GM18520 (cell line): ENCODE measurements around the gene SAMD4B.
"Not testable (repeated sequence)": the region's sequence is repeated elsewhere in the genome, so short reads cannot be mapped to it uniquely, and the experiment has no call there.

Source experiments
- ATAC-seq: cut with Tn5 transposase; IDR thresholded peaks from one replicate; pipeline ENCODE4 v1.9.1; 2021; ENCODE audit not compliant: unreplicated experiment

Gene SAMD4B

DNA sequence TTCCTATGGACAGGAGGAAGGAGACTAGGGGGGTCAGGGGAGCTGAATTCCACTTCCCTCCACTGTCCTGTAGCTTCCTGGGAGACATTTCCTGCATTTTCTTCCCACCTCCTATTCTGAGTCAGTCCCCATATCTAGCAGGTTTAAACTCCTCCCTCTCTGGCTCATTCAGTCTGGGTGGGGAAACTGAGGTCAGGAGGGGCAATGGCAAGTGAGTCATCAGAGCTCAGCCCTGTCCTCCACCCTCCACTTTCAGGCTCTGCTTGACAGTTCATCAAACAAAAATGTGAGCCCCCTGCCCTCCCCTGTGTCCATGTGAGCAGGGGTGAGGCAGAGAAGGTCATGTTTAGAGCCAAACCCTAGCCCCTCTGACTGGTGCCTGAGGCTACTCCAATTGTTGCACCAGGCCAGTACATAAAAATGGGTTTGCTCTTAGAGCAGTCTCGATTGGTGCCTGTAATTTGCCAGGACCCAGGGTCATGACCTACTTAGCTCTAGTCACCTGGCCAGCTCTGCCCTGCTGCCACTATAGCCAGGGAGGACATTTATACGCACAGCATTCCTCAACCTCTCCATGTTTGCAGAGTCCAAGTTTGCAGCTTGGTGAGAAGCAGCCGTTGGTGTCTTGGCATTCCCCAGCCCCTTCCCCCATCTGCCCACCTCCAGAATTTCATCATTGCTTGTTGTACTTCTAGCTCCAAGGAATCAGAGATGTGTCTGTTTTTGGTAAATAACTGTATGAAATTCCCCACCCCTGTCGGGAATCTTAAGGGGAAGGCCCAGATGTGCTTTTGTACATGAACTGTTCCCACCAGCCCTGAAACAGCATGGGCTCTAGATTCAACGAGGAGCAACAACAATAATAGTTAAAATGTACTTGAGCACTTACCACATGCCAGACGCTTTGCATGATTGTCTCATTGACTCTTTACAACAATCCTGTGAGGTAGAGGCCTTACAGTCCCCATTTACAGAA is 20.7 kb downstream of the SAMD4B start:
- no peak for ATAC-seq

DNA sequence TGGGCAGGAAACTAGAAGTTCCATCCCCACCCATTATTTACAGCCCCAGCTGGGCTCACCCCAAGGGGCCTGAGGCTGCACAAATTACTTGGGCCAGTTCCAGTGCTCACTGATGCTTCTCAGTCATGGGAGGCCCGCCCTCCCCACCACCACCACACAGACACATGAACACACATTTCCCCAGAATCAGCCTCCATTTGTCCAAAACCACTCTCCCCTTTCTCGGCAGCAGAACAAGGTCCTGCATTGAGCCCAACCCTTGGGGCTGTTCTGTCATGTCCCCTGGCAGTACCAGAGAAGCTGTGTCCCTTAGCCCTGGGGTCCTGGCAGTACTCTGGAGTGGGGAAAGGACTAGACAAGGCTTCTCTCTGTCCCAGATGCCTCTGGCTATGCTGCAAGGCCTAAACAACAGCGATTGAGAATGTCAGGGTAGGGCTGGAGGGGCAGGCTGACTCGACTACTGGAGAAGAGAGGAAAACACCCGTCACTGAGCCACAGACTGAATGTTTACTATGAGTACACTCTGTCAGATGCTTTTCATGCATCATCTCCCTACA is 21.8 kb downstream of the SAMD4B start:
- ATAC-seq = no peak

DNA sequence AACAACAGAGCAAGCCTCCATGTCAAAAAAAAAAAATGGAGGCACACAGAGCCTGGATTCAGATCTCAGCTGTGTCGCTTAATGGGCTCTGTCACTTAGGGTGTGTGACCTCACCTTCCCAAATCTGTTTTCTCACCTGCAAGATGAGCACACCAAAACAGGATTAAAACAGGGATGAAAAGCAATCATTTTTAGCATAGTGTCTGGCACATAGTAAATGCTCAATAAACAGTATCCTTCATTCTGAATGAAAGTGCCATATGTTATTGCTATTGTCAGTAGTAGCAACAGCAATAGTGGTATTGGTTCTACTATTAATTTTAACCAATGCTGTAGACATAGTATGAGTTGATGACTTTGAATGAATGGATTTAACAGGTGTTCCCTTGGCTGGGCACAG is 23.3 kb downstream of the SAMD4B start:
- no peak for ATAC-seq

DNA sequence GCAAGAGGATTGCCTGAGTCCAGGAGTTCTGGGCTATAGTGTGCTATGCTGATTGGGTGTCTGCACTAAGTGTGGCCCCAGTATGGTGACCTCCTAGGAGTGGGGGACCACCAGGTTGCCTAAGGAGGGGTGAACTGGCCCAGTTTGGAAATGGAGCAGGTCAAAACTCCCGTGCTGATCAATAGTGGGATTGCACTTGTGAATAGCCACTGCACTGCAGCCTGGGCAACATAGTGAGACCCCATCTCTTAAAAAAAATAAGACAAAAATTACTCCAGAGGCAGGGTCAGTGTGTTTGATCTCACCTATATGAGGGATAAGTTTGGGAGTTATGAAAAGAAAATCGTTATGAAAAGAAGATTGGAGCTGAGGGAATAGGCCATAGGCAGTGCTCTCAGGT is 27.0 kb downstream of the SAMD4B start:
- no peak for ATAC-seq

DNA sequence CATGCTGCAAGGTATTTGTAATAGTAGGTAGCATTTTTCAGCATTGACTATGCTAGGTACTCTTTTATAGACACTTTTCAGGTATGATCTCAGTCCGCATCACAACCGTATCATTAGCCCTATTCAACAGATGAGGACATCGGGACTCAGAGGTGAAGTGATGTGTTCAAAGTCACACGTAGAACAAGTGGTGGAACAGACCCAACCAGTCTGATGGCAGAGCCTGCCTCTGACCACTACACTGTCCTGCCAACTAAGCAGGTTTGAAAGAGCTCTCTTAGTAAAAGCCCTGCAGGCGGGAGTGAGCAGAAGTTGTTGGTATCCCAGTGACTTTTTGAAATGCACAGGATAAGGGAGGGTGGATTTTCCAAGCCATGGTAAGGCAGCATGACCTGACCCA is 28.5 kb downstream of the SAMD4B start:
- no peak for ATAC-seq

DNA sequence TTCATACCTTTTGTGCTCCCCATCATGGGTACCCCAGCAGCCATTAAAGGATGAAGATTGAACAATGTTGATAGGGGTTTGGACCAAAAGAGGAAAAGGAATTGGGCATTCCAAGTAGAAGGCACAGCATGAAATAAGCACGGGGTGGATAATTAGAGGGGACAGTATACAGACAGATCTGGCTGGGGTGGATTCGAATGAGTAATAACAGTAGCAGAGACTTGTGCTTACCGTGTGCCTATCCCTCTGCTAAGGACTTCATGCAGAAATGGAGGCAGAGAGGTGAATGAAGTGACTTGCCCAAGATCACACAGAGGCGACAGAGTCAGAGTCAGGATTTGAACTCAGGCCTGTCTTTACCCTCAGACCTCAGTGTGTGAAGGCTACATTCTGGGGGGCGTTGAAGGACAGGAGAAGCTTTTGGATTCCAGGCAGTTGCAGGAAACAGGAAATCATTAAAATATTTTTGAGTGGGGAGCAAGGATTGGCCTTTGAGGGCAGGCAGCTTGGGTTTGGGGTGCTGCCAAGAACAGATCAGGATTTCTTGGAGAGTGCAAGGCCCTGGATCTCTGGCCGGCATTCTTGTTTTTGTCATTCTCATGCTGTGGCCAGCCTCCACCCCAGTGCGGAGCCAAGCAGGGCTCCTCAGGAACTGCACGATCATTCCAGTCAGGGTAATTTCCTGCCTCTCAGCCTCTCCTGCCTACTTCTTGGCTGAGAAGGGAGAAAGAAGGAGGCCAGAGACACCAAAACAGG is 30.0 kb downstream of the SAMD4B start:
- ATAC-seq = no peak

DNA sequence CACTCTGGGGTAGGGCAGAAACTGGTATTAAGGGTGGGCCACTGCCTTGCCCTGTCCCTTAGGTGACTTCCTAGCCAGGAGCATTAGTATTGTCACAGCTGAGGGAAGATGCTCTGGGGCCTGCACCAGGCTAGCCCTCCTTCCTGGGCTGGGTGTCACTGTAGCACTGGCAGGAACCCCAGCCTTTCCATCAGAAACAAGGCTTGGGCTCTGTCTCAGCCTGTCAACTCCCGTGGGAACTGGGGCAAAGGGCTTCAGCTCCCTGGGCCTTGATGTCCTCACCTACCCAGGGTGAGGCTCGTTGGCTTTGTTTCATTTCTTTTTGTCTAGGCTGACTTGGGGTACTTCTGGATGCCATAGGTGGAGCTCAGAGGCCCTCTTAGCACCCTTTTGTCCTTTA is 30.7 kb downstream of the SAMD4B start:
- no peak for ATAC-seq

DNA sequence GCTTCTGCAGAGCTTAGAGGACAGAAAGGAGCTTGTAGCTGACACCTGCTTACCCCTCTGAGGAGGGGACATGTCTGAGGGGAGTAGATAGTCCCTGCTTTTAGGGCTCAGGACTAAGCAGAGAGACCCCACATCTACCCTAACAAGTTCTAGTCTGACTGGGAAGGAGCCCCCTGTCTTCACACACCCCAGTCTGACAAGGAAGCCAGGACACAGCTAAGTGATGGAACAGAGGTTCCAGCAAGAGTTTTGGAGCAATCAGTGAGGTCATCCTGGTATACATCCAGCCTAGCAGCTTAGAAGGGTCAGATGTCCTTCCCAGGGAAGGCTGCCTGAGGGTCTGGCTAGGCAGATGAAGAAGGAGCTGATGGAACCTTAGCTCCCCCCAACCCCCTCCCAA is 33.7 kb downstream of the SAMD4B start:
- no peak for ATAC-seq

DNA sequence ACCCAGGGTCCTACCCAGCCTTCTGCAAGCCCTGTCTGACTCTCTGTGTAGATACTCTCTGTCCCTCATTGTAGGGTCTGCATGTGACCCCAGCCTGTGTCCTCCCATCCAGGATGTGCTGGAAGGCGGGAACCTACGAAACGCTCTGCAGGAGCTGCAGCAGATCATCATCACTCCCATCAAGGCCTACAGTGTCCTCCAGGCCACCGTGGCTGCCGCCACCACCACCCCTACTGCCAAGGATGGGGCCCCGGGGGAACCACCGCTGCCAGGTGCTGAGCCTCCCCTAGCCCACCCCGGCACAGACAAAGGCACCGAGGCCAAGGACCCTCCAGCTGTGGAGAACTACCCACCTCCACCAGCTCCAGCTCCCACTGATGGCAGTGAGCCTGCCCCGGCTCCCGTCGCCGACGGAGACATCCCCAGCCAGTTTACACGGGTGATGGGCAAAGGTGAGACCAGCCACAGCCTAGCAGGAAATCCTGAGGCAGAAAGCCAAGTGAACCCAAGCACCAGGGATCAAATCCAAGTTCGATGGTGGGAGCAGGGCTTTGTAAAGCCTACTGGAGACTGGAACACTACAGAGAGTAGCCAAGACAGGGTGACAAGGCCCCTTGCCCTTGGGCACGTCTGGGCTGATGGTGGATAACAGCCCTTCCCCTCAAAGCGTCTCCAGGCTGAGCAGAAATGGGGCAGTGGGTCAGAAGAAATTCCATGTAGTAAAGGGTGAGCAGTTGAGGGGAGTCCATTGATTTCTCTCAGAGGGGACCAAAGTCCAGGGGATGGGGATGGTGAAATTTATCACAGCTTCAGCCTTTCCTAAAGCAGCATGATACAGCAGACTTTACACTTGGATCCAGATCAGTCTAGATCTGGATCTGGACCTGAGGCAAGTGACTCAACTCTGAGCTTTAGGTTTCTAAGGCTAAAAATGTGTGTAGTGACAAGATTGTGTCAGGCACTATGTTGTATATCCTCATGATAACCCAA is 35.4 kb downstream of the SAMD4B start:
- ATAC-seq = no peak

DNA sequence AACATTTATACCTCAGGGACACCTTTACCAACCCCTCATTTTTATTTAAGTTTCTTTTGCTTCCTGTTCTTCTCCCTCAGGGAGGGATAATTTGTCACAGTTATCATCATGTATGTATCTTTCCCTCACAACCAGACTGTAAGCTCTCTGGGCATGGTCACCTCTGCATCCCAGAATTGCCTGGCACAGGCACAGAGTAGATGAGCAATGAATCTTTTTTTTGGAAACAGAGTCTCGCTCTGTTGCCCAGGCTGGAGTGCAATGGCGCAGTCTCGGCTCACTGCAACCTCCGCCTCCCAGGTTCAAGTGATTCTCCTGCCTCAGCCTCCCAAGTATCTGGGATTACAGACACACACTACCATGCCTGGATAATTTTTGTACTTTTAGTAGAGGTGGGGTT is 37.1 kb downstream of the SAMD4B start:
- ATAC-seq = not testable (repeated sequence)

DNA sequence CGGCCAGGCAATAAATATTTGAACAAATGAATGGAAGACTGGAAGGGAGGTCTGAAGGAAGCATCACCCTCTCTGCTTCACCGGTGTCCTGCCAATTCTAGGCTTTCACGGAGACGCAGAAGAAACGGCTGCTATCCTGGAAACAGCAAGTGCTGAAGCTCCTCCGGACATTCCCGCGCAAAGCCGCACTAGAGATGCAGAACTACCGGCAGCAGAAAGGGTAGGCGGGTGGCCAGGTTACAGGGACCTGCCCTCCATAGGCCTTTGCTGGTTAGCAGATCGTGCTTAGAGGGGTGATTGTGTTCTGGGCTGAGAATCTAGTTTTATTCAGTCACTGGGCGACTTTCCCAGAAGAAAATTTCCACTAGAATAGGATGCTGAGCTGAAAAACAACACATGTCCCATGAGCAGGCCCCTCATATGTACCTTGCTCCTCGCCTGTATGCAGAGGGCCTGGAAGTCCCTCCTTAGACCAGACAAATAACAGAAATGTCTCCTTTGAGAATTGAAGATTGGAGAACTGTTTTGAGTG is 37.7 kb downstream of the SAMD4B start:
- ATAC-seq = no peak

DNA sequence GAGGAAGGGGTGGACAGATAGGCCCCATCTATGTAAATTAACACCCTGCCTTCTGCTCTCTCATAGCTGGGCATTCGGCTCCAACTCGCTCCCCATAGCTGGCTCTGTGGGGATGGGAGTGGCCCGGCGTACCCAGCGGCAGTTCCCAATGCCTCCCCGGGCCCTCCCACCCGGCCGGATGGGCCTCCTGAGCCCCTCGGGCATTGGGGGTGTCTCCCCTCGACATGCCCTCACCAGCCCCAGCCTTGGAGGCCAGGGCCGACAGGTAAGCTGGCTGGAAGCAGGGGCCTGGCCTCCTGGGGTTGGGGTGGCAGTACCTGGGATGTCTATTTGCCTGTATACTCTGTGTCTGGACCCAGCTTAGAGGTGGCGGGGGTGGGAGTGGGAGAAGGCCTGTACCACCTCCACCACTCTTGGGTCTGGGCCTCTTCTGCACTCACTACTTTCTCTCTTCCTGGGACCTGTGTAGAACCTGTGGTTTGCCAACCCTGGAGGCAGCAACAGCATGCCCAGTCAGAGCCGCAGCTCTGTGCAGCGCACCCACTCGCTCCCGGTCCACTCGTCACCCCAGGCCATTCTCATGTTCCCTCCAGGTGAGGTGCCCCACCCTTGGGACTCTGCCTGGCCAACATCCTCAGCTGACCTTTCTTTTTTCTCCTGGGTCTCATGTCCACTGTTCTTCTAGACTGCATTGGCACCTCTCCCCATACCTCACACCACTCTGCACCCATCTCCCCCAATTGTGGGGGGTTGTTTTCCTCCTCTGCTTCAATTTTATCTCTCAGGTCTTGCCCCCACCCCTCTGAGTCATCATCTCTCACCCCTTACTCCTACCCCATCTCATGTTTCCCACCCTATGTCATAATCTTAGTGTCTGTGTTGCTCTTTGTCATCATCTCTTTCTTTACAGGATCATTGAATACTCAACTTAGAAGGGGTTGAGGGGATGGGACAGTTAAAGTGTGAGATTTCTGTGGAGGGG is 38.6 kb downstream of the SAMD4B start:
- no peak for ATAC-seq

DNA sequence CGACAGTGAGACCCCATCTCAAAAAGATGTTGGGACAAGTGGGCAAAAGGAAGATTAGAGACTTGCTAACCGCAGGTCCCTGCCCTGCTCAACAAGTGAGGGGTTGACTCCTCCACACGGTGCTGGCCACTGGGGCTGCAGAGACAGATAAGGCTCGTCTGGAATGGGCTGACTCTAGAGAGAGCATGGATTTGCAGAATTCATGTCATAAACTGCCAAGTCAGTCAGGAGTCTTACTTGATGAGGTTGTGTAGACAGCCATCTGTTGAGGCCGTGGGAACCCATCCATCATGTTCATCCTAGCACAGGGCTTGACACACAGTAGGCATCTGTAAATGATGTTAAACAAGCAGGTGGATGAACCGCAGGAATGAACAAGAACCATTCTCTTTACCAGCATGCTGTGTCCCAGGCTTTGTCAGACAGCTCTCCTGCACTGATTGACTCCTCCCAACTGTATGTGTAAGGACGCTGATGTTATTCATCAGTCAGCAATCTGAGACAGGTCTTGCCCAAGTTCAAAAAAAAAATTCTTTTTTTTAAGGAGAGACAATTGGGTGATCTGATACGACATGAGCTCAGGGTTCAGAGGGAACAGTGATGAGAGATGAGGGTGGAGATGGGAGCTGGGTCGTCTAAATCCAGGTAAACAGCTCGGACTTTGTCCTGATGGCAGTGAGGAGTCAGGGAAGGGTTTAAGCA is 39.8 kb downstream of the SAMD4B start:
- ATAC-seq = no peak

DNA sequence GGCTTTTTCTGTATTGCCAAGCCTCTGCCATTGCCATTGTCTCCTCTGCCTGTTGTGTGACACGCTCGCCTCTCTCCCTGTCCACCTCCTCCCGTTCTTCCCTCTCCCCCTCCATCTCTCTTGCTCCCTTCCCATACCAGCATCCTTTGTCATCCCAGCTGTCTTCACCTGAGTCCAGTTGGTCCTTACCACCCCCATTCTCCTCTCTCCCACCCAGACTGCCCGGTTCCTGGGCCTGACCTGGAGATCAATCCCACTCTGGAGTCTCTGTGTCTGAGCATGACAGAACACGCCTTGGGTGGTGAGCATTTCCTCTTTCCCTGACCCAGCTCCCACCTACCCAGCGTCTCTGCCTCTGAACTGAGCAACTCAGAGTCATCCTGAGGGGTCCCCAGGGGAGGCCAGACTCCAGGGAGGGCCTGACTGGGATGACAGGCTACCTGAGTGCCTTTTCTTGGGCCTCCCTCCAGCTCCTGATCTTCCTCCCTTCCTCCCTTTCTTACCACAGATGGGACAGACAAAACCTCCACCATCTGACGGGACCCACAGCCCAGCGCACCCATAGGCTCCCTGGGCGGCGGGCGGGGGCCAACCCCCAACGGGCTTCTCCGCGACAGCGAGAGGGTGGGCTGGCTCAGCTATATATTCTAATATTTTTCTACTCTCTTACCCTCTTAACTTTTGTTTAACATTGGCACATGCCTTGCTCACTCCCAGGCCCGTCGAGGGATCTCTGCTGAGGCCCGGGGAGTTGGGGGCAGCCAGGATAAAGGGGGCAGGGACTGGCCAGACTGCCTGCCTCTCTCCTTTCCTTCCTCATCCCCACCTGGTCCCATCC is 41.0 kb downstream of the SAMD4B start:
- ATAC-seq = no peak

DNA sequence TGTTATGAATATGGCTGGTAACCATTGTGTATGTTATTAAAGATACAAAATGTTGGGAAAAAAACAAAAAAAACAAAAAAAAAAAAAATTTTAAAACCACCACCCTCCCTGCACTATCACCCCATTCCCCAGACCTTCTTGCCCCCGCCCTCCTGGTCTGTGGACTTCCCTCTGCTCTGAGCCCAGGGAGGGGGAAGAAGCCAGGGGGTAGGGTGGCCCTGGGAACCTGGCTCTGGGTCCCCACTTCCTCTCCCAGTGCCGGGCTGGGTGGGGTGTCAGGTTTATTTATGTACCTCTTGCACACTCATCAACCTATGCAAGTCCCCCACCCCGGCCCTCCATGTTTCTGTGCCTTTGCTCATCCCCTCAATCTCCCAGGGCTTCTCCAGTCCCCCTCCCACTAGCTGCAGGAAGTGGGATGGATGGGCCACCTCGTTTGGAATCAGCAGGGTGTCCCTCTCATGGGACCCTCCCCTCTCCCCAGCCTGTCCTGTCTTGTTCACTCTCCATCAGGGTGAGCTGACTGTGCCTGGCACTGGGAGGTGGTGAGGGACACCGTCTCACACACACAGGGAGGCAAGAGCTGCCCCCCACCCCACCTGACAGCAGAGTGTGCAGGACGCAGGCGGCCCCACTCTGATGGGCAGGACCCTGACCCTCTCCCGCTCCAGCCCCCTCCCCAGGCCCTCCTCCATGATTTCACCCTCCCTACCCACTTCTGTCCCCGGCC is 42.8 kb downstream of the SAMD4B start:
- ATAC-seq = no peak

DNA sequence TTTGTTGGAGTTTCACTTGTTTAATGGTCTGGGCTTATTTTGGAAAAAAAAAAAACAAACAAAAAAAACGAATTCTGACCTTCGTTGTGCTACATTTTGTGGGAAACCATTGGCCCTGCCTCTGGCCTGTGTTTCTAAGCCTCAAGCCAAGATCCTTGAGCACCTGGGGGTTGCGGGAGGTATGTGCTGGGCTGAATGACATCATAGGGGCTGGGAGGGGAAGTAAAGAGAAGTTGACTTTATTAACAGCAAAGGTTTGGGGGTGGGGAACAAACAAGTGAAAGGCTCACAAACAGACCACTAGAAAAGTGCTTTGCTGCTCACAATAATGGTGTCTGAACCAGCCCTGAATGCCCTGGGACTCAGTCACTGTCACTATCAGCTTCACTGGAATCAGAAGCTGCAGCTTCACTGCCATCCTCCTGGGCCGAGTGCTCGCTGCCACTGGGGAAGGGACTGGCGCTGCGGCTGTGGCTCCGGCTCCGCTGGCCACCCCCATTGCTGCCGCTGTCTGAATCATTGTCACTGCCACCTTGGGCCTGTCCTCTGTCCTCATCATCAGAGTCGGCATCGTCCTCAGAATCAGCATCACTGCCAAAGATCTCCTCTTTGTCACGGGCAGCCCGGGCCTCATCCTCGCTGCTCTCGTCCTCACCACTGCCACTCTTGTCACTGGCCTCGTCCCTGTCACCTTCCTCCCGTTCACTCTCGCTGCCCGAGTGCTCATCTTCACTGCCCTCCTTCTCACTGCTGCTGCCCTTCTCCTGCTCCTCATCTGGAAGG is 43.6 kb downstream of the SAMD4B start:
- ATAC-seq = no peak
